ENCODE data around the gene PFAS.

The PFAS gene

DNA sequence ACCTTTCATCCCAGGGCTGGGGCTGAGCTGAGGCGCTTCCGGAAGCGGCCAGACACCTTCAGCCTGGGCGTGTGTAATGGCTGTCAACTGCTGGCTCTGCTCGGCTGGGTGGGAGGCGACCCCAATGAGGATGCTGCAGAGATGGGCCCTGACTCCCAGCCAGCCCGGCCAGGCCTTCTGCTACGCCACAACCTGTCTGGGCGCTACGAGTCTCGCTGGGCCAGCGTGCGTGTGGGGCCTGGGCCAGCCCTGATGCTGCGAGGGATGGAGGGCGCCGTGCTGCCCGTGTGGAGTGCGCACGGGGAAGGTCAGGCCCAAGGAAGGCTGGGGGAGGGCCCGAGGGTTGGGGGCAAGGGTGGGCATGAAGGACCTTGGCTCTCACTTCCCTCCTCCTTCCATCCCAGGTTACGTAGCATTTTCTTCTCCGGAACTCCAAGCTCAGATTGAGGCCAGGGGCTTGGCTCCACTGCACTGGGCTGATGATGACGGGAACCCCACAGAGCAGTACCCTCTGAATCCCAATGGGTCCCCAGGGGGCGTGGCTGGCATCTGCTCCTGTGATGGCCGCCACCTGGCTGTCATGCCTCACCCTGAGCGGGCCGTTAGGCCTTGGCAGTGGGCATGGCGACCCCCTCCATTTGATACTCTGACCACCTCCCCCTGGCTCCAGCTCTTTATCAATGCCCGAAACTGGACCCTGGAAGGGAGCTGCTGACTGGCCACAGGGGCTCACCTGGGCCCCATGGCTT, 19.6 kb downstream of the PFAS start:
- DNase-seq (ENCODE audit: low spot score) = no peak

DNA sequence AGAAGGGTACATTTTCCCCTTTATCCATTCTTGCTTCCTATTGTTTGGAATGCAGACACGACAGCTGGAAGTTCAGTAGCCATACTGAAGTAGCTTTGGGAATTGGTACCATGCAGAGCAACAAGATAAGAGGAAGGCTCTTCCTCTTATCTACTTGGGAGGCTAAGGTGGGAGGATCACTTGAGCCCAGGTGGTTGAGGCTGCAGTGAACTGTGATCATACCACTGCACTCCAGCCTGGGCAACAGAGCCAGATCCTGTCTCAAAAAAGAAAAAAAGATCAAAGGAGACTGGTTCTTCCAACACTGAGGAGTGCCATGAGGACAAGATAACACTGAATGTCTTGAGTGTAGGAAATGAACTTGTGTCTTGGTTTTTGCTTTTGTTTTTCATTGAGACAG, 23.3 kb downstream of the PFAS start:
- DNase-seq (ENCODE audit: low spot score) = no peak

DNA sequence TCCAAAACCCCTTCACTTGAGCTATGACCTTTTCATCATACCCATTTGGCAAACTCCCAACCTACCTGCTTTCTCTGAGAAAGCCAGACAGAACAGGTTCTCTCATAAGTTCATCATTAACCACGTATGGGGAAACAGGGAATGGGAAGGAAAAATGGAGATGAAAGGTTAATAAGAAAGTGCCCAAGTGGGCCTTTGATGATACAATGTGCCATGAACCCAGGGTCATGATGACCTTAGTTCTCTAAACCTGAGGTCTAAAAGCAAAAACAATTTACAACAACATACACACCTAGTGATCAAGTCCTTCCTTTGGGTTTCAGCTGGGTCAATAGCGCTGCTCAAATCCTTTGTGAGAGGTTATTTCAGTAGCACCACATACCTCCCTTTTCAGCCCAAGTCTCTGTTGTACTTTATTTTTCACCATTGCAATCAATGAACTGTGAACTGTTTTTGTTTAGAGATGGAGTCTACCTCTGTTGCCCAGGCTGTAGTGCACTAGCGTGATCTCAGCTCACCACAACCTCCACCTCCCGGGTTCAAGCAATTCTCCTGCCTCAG, 24.9 kb downstream of the PFAS start:
- no peak for DNase-seq (ENCODE audit: low spot score)

DNA sequence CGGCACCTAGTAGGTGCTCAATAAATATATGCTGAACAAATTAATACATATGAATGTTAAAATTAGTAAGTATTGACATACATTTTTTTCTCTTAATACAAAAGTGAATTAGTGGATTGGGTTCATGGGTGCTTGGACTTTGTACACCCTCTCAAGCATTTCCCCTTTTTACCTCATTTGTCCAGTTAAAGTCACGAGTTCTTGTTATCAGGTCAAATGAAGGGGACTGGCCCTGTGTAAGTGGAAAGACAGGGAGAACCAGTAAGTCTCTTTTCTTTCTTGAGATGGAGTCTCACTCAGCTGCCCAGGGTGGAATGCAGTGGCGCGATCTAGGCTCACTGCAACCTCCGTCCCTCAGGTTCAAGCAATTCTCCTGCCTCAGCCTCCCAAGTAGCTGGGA, 25.7 kb downstream of the PFAS start:
- no peak for DNase-seq (ENCODE audit: low spot score)

DNA sequence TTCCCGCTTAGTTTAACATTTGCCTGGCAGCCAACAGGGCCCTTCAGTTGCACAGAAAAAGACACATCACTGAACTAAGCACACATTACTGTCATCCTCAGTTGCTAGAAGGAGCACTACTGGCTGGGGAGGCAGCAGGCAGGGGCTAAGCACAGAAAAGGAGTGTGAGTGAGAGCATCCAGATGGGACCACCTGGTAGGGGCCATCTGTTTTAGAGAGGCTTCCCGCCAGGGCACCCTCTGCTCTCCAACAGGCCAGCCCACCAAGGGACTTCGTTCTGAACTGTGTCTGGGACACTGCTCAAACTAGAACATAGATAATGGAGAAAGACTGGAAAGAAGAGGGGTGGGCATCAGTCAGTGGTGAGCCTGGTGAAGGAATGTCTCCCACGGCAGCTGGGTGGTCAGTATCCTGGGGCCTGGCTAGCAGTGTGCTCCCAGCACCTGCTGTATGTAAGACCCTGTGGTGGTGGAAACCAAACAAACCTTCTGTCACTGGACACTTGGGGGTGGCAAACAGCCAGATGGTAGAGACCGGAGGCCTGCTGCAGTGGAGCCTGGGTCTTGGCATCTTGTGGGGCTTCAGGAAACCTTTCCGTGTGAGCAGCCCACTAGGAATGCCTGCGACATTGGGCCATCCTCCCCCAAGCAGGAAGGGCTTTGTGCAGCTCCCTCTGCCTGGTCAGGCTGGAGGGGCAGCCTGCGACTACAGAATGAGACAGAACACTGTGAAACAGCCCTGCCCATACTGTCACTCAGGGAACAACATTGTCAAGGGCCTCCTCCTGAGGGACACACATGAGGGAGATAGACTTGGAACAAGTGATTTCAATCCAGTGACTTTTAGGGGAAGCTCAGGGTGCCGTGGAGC, 26.6 kb downstream of the PFAS start:
- DNase-seq (ENCODE audit: low spot score) = no peak

DNA sequence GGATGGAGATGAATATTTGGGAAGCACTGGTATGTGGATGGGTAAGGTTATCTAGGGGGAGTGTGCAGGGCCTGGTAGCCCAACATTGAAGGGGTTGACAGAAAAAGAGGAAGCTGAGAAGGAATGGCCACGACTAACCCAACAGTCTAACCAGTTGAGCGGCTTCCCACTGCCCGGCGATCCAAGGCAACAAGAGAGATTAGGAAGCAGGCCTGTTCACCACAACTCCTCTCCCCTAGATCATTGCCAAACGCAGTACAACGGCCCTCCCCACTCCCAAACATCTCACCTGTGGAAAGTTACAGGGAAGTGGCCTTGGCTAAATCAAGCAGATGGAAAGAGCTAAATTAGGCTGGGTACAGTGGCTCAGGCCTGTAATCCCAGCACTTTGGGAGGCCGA, 28.2 kb downstream of the PFAS start:
- no peak for DNase-seq (ENCODE audit: low spot score)

DNA sequence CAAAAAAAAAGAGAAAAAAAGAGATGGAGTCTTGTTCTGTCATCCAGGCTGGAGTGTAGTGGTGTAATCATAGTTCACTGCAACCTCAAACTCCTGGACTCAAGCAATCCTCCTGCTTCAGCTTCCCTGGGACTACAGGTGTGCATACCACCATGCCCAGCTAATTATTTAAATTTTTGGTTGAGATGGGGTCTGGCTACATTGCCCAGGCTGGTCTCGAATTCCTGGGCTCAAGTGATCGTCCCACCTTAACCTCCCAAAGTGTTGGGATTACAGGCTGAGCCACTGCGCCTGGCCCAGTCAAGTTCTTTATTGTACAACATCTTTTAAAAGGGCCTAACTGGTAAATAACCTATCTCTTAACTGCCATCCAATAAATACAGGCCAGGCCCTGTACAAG, 33.3 kb downstream of the PFAS start:
- DNase-seq (ENCODE audit: low spot score) = no peak

DNA sequence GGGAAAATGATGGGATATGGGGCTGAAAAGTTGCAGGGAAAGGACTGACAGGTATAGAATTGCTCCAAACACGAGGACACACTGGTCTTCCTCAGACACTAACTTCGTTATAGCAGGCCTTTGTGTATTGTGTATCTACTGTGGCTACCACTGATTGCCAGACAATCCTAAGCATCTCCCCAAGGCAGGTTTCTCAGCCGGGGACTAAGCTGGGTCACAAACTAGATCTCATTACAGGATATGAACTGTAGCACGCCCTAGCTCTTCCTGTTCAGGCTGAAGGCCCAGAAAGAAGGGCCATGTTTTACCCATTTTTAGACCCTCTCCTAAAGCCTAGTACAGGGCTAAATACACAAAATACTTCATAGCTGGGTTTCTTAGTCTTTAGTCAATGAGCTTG, 34.3 kb downstream of the PFAS start:
- no peak for DNase-seq (ENCODE audit: low spot score)

DNA sequence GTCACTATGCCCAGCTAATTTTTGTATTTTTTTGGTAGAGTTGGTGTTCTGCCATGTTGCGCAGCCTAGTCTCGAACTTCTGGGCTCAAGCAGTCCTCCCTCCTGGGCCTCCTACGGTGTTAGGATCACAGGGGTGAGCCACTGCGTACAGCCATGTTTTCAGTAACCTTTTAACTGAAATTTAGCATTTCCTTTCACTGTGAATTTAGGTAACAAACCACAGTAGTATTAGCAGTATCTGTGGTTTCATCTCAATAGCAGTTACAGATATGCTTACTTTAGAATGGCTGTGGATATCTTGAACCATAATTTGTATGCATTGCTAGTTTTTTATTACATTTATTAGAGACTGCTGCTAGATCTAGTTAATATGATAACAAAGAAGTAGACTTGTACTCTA, 35.0 kb downstream of the PFAS start:
- no peak for DNase-seq (ENCODE audit: low spot score)

DNA sequence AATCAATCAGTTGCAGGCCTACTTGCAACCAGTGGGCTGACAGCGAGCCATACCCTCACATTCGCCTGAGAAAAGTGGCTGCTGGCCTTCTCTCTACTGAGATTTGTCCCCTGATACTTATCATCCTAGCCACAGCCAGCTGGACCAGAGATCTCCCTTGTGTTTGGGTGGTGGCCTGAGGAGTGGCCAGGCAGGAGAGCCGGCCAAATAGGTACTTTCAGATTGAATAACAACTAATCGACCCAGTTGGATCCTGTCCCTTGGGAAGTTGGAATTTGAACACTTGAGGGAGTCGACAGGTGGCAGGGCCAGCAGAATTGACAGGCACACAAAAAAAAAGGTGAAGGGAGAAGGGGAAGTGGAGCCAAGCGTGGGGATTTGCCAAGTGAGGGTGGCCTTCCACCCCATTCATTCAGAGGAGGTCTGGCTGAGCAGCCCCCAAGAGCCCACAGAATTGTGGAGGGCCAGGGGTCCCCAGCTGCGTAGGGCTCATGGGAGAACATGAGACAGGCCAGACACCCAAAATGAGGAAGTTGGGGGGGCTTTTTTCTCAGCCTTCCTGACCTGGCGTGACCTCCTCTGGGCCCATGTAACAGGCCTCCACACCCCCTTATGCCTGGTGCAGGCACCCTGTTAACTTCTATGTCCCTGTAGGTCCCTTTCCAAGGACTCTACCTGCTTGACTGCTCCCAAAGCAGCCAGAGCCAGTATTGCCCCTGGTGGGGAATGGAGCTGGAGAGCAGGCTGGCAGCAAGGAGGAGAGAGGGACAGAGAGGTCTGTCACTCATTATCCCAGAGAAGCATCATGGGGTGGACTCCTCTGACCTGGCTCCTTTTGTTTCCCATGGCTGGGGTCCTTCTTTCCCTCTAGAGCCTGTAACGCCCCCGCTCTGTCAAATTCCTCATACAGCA, 36.4 kb downstream of the PFAS start:
- no peak for DNase-seq (ENCODE audit: low spot score)

DNA sequence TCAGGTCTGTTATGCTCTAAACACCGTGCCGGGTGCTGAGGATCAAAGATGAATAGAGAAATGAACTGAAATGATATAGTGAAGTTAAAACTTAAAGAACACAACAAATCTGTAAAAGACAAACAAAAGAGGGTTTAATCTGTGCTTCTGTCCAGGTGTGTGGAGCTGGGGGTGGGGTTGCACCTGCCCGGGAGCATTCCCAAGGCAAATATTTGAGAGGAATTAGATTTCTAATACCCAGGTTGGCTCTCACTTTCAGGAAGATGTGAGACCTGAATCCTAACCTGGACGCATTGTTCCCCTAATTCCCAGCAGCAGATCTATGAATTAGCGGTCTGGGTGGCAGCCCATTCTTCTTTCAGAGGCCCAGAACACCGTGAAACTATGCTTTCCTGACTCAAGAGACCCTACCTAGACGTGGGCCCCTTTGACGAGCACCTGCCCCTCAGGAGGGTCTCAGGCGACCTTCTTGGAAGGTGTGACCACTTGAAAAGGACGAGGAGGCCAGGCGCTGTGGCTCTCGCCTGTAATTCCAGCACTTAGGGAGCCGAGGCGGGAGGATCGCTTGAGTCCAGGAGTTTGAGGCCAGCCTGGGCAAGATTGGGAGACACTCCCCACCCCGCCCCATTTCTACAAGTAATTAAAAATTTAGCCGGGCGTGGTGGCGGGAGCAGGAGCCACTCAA, 38.7 kb downstream of the PFAS start:
- DNase-seq (ENCODE audit: low spot score) = no peak

DNA sequence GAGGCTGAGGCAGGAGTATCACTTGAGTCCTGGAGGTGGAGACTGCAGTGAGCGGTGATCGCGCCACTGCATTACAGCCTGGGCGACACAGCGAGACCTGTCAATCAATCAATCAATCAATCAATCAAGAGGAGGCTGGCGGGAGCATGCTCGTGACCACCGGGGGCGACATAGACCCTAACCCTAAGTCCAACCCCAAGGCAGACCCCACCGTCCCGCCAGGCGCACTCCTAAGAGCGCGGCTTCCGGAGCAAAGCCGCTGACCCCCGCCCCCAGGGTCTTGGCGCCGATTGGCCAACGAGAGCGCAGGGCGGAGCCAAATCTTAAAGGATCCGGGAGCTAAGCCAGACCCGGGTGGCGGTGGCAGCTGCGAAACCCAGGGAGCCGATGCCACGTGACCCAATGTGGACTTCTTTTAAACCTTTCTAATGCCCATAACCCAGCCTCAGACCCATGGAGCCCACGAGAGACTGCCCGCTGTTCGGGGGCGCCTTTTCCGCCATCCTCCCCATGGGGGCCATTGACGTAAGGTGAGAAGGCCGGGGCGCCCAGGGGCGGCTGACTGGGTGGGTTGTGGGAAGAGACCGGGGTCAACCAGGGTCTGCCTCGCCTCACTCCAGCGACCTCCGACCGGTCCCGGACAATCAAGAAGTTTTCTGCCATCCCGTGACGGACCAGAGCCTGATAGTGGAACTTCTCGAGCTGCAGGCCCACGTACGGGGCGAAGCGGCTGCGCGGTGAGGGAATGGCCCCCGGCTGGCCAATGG, 39.4 kb downstream of the PFAS start, which contains the start of gene RANGRF:
RANGRF (plus strand) TSS at position 335 of the 767 bp plus-strand sequence; CDS start at position 454, 119 bp downstream.
- DNase-seq (ENCODE audit: low spot score) = peak; percentile 74

DNA sequence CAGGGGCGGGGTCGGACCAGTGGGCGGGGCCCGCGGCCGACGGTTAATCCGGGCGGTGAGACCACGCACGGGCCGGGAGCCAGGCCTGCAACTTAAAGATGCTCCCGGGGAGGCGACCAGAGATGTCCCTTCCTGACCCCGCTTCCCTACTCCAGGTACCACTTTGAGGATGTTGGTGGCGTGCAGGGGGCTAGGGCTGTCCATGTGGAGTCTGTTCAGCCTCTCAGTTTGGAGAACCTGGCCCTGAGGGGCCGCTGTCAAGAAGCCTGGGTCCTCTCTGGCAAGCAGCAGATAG, 40.0 kb downstream of the PFAS start:
- no peak for DNase-seq (ENCODE audit: low spot score)

DNA sequence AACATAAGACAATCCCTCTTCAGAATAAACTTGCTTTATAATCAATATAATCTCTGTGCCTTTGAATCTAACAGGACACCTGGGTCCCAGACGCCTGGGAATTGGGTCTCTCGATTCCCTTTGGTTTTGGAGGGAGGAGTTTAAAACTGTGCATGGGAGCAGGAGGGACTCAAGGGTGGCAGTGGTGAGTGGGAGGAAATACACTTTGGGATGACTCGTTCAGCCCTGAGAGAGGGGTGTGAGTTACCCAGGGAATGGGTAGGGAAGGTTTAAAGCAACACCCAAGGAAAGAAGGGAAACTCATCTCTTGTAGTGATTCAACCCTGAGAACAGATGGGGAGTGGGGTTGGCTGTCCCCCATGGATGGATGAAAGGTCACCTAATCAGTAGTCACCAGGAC, 41.0 kb downstream of the PFAS start:
- DNase-seq (ENCODE audit: low spot score) = no peak

DNA sequence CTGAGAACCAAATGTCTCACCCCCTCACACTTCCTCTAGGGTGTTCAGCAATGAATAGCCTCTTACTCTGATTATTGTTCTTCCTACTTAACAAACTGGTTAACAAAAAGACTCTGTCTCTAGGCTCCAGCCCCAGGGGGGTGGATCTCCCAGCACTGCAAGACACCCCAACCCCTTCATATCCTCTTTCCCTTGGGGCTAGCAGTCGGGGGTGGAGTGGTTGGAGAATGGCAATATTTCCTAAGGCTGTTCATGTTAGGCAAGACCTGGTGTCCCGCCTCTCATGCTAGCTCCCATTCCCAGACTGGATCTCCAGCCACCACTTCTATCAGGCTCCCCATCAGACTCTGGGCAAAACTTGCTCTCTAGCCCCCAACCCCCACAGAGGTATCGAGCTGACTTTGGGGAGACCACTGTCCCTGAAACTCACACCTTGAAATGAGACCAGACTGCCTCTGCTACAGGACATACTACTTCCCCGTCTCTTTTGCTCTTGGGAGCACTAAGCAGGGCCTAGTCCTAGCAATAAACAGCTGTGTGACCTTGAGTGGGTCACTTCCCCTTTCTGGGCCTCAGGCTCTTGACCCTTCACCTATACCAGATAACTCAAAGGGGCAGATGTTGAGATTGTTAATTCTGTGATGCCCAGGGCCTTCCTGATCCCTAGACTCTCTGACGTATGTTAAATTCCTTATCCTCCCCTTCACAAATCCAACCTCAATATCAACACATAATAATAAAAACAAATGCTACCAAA, 43.7 kb downstream of the PFAS start:
- no peak for DNase-seq (ENCODE audit: low spot score)

DNA sequence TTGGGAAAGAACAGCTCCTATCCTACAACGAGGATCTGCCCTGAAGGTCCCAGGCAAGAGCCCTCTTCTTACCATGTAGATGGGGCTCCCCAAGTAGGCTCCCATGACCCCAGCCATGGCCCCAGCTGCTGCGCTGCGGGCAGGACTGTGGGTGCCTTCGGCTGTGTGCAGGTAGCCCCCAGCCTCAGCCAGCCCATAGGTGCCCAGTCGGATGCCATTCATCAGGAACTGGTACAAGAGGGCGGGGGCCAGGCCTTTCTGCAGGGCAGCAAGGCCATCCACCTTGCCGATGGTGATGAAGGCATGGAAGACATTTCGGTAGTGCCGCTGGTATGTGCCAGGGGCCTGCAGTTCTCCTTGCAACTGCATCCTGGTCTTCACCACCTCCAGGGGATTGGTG, 45.3 kb downstream of the PFAS start:
- no peak for DNase-seq (ENCODE audit: low spot score)

DNA sequence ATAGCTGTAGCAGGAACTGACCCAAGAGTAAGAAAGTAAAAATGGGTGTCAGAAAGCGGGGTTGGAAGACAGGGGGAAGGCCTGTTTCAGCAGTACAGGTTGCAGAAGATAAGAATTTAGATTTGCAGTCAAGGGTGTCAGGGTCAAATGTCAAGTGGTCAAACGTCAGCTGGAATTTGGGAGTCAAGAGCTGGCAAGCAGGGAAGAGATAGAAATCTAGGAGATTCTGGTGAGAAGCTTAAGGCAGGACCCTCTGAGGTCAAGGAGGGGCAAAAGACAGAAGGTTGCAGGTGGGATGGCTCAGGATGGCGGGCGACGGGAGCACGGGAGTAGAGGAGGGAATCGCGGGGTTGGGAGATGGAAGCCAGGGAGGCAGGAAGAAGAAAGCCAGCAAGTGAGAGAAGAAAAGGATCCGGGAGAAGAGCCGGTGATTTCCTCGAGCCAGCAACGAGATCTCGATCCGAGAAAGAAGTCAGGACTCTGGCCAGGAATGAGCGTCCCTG, 45.8 kb downstream of the PFAS start:
- DNase-seq (ENCODE audit: low spot score) = no peak

DNA sequence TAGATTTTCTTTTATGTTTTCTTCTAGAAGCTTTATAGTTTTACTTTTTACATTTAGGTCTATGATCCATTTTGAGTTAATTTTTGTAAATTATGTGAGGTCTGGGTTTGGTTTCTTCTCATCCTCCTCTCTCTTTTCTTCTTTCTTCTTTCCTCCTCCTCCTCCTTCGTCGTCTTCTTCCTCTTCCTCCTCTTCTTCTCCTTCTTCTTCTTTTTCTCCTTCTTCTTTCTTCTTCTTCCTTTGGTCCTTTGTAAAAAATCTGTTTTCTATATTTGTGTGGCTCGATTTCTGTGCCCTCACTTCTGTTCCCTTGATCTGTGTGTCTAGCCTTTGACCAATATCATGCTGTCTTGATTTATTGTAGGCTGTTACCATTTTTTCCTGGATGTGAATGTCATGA, 51.1 kb downstream of the PFAS start:
- DNase-seq (ENCODE audit: low spot score) = no peak

DNA sequence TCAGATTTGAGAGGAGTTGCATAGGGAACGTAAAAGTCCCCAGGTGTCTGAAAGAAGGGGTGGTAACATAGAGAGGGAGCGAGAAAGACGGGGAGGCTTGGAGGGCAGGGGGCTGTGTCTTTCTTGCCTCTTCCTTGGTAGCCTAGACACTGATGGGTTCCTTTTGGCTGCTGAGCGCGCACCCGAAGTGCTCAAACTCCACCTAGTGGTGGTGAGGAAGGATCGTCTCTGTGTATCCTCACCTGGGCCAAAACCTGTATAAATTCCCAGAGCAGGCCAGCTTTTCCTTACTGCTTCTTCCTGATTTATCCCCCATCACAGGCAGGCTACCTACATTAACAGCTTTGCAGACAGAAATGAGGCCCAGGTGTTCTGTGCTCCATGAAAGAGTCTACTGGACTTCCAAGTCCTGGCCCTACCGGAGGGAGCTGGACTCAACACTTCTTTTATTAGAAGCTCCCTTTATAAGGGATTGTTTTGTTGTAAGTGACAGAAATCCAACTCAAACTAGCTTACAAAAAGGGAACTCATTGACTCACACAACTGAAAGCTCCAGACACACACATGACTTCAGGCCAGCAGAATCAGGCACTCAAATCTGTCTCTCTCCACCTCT, 51.6 kb downstream of the PFAS start:
- peak; percentile 80 for DNase-seq (ENCODE audit: low spot score)
